SHP77 (cell line): Measurements from ENCODE around the gene C1QTNF5.

Experiments used
- DNase-seq, 2 experiments: peaks; one replicate each; lab custom pipeline; 2025; lab: John Stamatoyannopoulos, UW

C1QTNF5 gene

DNA sequence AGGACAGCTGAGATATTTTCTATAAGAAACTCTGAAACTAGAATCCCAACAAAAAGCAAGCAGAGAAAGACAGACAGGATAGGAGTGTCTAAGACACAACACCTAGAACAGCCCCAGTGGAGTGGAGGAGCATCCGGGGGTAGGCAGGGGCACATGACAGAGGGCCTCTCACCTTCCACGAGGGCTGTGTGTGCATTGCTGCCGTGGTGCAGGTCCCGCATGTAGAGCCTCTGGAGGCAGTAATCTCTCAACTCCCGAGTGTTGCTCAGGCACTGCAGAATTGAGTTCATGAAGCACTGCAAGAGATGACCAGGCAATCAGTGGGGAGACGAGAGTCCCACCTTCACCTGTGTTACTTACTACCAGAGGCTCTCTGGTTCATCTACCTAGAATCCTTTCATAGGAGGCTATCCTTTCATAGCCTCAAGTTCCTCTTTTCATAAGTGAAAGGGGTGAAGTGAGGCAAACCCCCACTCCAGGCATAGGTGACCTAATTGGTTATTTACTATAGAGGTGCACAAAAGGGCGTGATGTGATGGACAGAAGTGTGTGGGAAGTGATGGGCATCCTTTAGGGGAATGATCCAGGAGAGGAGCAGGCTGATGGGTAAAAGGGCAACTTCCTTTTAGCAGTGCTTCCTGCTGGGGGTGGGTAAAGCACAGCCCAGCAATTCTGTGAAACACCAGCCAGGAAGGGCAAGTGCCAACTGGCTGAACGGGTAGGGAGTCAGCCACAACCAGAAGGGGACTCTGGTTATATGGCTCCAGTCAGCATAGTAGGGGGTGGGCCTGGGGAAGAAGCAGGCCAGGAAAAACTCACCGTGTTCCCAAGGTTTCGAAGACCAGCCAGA, 18.9 kb upstream of the C1QTNF5 start:
- DNase-seq, result no peak

DNA sequence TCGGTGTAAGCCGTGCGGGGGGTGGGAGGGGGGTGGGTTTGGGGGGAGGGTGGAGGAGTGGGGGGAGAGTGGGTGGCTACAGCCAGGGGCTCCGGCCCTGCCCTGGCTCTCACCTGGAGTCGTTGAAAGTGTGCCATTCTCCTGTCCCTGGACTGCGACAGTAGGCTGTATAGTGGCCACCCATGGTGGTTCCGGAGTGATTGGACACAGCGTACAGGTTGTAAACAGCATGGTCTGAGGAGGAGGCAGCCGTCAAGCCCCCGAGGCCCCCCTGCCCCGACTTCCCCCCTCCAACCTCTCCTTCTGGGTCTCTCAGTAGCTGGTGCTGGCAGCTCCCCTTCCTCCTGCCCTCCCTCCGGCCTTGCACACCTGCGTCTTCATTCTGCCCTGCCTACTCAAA, 16.4 kb upstream of the C1QTNF5 start:
- no peak for DNase-seq

DNA sequence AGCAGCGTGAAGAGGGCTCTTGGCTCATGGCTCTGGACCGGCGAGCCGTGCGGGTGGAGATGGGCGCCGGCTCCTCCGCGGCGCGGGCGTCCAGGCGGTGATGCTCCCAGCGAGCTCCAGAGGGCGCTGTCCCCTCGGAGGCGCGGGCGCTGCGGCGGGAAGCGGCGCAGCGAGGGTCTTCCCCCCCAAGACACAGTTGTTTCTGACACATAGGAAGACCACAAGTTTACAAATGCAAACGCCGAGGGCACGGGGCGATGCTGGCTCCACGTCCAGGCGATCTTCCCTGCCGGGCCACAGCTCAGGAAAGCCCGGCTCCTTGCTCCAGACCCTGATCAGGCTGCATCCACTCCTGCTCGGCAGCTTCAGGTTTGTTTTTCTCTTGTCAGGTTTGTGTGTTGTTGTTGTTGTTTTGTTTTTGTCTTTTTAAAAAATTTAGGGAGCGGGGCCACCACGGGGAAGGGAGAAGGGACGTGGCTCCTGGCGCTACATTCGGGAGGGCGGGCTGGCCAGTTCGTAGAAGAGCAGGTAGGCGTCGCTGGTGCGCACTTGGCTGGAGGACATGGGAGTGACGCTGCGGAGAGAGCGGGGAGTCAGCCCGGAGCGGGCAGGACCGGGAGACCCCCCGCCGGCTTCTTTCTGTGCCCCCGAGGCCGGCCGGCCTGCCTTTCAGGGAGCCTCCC, 15.8 kb upstream of the C1QTNF5 start:
- DNase-seq, result no peak

DNA sequence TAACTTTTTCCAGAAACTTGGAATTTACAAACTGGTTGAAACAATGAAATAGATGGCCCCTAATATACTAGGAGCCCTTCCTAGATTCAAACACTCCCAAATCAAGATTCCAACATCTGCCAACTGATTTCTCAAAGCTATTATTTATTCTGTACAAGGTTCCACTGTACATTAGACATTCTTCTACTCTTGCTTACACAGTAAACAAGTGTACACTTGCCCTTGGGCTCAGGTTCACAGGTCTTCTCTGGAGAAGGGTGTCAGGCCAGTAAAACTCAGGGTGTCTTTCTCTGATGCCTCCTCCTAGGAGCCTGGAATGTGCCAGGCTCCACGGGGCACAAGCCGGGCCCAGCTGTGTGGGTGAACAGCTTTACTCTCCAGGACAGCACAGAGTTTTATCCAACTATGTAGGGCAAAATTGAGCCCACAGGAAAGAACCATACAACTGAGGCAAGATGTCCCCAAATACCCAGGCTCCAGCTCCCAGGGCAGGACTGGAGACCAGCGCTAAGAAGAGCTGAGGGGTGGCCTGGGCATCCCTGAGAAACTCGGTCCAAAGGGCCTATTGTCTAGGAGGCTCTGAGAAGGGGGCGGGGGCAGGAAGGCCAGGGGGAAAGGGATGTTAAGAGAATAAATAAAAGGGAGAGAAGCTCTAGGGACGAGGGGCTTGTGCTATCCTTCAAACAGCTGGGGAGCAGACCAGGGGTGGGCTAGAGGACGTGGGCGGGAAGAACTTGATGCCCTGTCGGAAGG, 14.6 kb upstream of the C1QTNF5 start:
- DNase-seq, result no peak

DNA sequence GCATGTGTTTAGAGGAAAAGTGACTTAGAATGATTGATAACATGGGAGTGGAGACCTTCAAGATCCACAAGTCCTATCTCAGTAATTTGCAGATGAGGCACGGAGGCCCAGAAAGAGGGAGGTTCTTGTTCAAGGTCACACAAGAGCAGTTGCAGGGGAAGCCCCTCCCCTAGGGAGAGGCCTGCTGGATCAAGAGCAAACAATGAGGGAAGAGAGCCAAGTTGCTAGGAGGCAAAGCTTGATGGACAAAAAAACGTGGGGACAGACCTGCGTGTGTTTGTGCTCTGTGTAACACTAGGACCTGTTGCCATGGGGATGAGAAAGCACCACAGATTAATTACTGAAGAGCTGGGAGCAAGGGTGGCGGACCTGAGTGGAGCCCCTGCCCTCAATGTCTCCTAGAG, 12.2 kb upstream of the C1QTNF5 start:
- DNase-seq, result peak; percentile 88 to 89

DNA sequence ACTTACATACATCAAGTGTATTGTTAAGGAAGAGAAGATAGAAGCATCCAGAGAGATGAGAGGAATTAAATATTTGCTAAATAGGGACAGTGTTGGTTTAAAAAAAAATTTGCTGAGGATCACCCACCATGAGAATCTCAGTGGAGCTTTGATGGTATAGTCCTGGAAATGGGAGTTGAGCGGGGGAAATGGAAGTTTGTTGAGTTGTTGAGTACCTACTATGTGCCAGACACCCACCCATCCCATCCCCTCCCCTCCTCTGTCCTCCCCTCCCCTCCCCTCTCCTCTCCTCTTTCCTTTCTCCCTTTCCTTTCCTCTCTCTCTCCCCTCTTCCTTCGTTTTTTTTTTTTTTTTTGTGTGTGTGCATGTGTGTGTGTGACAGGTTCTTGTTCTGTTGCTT, 10.5 kb upstream of the C1QTNF5 start:
- DNase-seq, result no peak

DNA sequence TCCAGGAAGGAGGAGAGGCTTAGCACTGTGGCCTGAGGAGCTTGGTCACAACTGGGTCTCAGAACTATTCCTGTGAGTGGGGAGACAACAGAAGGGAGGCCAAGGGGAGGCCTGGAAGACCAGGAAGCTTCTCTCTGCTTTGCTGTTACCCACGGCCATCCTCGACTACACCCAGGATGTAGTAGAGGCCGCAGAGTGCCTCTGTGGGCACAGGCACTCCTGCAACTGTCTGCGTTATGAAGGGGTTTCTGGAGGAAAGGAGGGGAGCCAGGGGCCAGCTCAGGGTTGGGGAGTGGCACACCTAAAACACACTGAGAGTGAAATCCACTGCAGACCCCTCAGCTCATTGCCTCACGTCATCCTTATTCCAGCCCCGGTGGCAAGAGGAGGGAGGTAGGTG, 9.6 kb upstream of the C1QTNF5 start:
- DNase-seq, result no peak

DNA sequence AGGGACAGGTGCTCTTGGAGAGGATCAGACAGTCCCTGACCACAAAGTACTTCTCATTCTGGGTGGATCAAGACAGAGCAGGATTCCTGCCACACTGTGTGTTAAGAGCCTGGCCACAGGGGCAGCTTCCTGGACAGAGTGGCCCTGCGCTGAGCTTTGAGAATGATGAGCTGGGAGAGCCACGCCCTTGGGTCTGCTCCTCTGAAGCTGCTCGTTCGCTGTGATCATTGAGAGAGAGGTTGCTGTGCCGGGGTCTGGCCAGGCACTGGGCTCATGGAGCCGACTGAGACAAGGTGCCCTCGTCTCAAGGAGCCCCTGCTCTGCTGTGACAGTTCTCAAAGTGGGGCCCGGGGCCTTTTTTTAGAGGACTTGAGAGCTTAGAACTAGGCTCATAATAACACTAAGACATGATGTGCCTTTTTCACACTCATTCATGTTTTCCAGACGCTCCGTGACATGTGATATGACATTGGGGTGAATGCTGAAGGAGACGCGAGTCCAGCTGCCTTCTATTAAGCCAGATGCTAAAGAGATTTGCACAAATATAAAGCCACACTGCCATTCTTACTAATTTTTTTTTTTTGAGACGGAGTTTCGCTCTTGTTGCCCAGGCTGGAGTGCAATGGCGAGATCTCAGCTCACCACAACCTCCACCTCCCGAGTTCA, 7.4 kb upstream of the C1QTNF5 start:
- no peak for DNase-seq

DNA sequence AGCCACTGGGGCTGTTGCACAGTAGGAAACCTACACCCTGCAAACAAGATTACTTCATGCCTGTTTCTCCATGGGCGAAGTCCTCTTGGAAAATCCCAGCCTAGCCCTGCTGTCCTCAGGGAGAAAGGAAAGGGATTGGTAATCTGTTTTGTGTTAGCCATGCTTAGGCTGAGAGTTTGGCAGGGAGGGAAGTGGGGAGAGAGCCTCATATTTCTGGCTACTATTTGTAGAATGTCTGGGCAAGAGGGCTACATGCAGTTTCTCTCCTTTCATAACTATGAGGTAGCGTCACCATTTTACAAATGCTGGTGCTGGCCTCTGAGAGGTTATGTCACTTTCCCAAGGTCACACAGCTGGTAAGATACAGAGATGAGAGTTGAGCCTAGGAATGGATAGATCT, 6.6 kb upstream of the C1QTNF5 start:
- DNase-seq, result no peak

DNA sequence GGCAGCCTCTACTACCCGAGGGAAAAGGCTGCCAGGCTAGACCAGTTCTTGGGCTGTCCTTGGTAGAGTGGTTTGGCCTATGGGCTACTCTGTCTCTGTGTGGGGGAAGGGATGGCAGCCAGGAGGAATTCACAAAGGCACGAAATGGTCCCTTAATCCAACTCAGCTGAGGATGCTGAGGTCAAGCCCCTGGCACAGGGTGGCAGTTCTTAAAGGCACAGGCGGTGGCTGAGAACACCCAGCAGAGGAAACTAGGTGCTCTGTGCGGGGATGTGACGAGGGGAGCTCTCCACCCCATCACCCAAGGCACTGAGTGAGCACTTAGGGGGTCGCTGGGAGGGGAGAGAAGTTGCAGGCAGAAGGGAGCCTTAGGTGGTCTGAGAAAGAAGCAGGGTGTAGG, 5.9 kb upstream of the C1QTNF5 start, which contains the start of gene MFRP:
Gene MFRP, minus strand, starts transcription at position 101 of the 400 bp plus-strand sequence. CDS start 192 bp downstream, outside the sequence.
- DNase-seq, result no peak

DNA sequence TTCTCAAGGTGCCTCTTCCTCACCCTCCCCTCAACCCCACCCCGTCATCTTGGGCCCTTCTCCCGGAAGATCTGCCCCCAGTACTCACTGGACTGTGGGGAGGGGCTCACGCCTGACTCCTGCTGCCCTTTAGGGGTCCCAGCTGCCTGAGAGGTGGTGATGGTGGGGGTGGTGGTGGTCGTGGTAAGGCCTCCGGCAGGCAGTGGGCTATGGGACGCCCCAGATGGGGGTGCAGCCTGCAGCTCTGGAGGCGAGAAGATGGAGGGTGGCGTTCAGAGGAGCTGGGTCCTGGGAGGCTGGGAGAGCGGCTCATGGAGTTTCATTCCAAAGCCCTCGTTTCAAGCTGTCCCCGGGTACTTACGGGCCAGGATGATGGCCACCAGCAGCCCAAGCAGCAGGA, 5.0 kb upstream of the C1QTNF5 start:
- DNase-seq, result no peak

DNA sequence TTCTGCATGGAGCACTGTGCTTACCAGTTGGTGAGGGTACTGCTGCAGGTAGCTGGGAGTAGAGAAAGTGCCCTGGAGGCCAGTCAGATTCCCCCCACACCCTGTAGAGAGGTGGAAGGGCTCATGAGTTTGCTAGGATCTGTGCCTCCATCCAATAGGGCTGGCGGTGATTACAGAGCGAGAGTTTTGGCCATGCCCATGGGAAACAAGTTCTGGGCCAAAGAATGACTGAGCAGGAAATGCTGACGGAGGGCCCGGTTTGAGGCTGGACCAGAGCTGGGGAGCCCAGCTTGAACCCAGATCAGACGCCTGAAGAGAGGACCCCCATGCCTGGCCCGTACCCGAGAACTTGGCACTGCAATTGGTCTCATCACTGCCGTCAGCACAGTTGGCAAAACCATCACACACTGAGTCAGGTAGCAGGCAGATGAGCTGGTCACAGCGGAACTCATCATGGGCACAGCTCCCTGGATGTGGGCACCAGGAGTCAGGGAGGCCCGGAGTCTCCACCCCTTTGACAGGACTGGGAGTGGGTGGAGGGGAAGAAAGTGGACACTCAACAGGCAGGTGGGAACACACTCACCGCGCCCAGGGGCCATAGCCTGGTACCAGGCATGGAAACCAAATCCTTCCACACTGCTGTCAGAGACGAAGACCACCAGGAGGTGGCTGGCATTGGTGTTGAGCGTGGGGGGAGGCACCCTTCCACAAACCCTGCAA, 3.8 kb upstream of the C1QTNF5 start:
- DNase-seq, result no peak

DNA sequence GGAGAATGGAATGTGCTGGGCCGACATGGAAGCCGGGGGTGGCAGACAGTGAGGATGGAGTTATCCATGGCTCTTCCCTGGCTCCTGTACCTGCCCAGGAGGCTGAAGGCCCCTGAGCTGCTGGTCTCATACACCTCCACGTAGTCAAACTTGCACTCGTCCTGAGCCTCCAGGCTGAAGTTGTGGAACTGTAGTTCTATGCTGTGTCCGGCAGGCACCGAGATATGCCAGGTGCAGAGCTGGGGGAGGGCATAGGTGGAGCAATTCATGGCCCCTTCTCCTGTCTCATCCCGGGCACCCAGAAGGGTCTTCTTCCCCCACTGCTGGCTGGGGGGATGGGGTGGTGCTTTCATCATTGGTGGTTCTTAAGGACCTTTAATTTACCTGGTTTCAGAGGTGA, 3.0 kb upstream of the C1QTNF5 start:
- DNase-seq, result no peak

DNA sequence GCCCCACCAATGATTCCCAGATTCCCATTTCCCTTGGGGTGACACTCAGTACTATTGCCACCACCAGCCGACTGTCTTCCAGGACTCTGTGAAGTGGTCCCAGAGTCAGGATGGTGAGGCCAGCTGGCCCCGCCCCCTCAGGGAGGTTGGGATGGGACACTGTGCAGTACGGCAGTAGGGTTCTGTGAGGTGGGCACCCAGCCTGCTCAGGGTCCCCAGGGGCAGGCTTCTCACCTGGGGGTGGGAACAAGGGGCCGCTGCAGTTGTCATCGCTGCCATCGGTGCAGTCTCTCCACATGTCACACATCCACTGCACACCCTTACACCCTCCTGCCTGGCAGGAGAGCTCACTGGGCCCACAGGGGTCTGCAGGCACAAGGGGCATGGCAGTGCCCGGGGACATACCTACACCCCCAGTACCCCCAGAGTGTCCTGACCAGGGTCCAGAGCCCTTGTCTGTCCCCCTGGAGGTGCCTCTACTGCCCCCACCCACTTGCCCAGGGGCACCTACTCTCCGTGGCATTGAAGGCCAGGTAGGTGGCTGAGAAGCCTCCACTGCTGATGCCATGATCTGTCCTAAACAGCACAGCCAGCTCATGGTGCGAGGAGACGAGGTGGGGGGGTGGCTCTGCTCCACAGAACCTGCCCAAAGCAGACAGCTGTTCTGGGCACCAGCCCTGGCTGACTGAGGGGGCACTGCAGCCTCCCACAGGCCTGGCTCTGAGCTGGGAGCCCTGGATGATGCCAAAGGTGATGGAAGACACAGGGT, 1.9 kb upstream of the C1QTNF5 start:
- DNase-seq, result no peak

DNA sequence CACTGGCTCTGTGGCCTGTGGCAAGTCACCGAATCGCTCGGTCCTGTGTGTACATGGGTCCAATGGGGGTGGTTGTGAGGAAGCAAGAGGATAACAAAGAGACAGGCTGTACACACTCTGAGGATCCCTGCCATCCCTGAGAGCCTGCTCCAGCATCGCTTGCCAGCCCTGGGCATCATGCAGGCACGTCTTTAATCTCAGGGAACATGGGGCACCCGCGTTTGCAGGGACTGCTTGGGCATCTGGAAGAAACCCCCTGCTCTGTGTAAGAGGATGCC, 1.3 kb upstream of the C1QTNF5 start:
- DNase-seq, result no peak

DNA sequence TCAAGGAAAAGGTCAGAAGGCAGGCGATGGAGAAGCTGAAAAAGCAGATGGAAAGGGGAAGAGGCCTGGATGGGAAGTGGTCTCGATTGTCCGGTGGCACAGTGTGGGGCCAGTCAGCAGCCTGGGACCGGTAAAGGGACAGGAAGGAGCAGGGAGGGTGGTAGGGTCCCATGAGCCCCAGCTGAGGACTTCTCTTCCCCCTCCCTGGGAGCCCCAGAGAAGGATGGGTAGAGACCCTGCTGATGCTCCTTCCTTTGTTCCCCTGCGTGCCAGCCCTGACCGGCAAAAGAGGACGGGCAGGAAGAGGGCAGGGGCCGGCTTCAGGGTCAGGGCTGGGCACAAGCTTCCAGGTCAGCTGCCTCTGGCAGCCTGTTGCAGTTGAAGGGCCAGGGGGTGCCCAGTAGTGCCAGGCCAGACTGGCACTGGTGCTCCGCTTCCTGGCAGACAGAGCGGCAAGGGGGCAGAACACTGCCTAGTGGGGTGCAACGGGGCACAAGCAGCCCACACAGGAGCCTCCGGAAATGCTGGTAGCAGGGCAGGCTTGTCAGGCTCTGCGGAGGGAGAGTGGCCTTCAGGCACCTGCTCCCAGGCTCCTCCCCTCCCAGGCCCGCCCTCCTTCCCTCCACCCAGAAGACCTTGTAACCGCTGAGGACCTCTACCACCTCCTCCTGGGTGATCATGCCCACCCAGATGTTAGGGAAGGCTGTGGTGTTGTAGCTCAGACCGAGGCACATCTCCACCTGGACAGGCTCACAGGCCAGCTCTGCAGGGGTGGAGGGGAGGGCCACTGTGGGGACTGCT, 739 bp upstream of the C1QTNF5 start:
- DNase-seq, result no peak

DNA sequence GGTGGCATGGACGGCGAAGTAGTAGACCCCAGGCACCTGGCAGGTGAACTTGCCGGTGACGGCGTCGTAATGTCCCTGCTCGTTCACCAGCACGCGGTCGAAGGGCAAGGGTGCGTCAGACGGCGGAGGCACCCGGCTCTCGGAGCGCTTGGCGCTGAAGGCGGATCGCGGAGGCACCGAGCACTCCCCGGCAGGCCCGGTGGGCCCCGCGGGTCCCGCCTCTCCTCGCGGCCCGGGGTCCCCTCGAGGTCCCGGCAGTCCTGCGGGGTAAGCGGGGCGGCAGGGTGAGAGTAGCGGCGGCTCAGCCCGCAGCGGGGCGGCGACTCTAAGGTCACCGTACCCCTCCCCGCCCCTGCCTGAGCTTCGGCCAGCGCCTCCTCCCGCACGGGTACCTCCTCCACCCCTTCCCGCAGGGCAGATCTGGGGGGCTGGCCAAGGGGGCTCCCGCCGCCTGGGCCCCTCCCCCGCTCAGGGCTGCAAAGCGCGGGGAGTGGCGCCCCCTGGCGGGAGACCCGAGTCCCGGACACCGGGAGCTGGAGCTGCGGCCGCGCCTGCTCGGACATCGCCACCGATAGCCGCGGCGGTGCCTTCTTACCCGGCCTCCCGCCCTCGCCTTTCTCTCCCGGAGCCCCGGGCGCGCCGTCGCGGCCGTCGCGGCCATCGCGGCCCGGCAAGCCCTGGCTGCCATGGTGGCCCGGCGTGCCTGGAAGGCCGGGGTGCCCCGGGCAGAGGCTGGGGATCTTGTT, 921 bp downstream of the C1QTNF5 start:
- DNase-seq, result peak in 1 of 2 experiments; percentile 40

DNA sequence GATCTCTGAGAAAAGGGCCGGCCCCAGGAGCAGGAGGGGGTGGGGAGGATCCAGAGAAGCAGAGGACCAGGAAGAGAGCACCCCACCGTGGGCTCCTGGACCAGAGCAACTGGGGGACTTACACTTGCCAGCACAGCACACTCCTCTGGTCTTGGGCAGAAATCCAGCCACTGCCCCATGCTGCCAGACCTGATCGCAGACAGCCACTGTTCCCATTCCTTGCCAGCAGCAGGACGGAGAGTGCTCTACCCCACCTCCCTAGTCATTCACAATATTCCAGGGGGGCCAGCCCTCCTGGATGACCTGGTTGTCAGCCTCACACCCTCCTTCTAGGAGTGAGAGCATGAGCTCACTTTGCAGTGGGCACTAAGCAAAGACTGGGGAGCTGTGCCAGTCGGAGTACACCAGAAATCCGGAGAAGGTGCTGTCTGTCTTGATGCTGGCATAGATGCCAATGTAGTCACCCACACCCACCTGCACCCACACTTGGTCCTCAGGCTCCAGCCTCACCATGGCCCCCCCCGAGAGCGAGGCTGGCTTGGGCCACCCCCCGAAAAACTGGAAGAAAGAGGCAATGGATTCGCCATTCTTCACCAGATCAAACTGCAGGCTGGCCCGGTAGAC, 1.6 kb downstream of the C1QTNF5 start:
- DNase-seq, result no peak

DNA sequence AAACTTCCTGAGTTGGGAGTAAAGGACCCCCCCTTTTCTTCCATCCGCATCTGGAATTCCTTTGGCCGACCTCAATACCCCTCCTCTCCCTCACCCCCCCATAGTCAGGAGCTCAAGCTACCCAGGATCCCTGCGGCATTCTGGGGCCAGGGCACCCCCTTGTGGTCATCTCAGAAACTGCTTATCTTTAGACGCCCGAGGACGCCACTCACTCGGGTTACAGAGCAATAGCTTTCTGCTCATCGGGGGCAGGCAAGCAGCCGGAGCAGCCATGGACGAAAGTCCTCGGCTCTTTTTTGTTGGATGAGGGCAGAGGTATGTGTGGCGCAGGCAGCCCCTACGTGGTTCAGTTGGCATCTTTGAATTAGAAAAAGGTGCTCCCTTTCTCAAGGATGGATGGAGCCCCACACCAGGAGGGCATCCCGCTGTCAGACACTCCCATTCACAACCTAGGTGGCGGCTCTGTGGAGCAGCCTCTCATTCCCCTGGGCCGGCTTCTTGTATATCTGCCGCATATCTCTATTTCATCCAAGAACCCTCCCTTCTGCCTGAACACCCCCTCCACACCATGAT, 2.3 kb downstream of the C1QTNF5 start:
- peak; percentile 44 to 58 for DNase-seq
